OCI-LY3 (cell line): Measurements from ENCODE around the gene FLNA.

Experiments
- H2AFZ ChIP-seq: fragments of 200-600, 300-600 bp; shearing (Covaris generic); 2 replicates; pipeline ENCODE4 v1.6.0; 2014; ENCODE audit warnings: antibody characterized with exemption, low read depth, low read length
- H3K27ac ChIP-seq: fragments of 200-600, 300-600 bp; sonication (generic); 2 replicates; pipeline ENCODE4 v1.5.1; 2014; ENCODE audit warnings: mild to moderate bottlenecking, low read length, moderate library complexity, mixed read lengths
- H3K27me3 ChIP-seq: fragments of 200-600, 300-600 bp; sonication (generic); 2 replicates; pipeline ENCODE4 v1.6.1; 2014; ENCODE audit warnings: low read depth, low read length, mixed read lengths
- H3K36me3 ChIP-seq: fragments of 200-600, 300-600 bp; sonication (generic); replicated peaks from 2 replicates; pipeline ENCODE3; 2014; ENCODE audit warnings: low read depth, low read length, mixed read lengths
- H3K4me1 ChIP-seq: fragments of 300-600, 200-600 bp; sonication (generic); 2 replicates; pipeline ENCODE4 v1.6.1; 2014; ENCODE audit warnings: low read length, mixed read lengths
- H3K4me2 ChIP-seq: fragments of 200-600, 300-600 bp; sonication (generic); 2 replicates; pipeline ENCODE4 v1.6.1; 2014; ENCODE audit warnings: low read length, mixed read lengths
- H3K4me3 ChIP-seq: fragments of 300-600, 200-600 bp; sonication (generic); 2 replicates; pipeline ENCODE4 v1.5.1; 2014; ENCODE audit warnings: antibody characterized with exemption, mild to moderate bottlenecking, low read length, moderate library complexity
- H3K79me2 ChIP-seq: fragments of 300-600, 200-600 bp; shearing (Covaris generic); 2 replicates; pipeline ENCODE4 v1.6.1; 2014; ENCODE audit warnings: mild to moderate bottlenecking, low read length, mixed read lengths
- H3K9ac ChIP-seq: fragments of 300-600, 200-600 bp; shearing (Covaris generic); 2 replicates; pipeline ENCODE4 v1.6.0; 2014; ENCODE audit warnings: mild to moderate bottlenecking, low read length, moderate library complexity
- H3K9me3 ChIP-seq: fragments of 200-600, 300-600 bp; shearing (Covaris generic); 2 replicates; pipeline ENCODE4 v1.6.1; 2014; ENCODE audit warnings: low read length, mixed read lengths; ENCODE audit not compliant: insufficient read depth
- H4K20me1 ChIP-seq: fragments of 200-600, 300-600 bp; sonication (generic); 2 replicates; pipeline ENCODE4 v1.6.1; 2016; ENCODE audit warnings: low read length, mixed read lengths; ENCODE audit not compliant: insufficient read depth
- CTCF ChIP-seq: fragments of 200-600, 300-600 bp; sonication (generic); IDR thresholded peaks from 2 replicates; pipeline ENCODE4 v1.5.1; 2014; ENCODE audit warnings: antibody characterized with exemption, low read length, low read depth
- EZH2phosphoT487 ChIP-seq: fragments of 200-600 bp; shearing (Covaris generic); IDR thresholded peaks from 2 replicates; pipeline ENCODE4 v1.6.1; 2018; ENCODE audit warnings: antibody characterized with exemption, mixed run types, low read depth

FLNA gene

DNA sequence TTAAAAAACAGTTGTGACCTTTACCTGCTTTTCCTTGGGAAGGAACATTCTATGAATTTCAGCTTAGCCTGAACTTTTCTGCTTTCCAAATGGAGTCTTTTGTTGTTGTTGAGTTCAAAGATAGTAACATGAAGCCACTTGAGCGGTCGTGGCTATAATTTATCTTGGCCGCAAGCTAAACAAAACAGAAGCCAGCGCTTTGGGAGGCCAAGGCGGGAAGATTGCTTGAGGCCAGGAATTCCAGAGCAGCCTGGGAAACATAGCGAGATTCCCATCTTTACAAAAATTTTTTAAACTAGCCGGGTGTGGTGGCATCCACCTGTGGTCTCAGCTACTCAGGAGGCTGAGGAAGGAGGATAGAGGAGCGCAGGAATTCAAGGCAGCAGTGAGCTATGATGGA, 48.9 kb downstream of the FLNA start:
- H3K4me3 ChIP-seq, result no peak overlapping the region
- H3K36me3 ChIP-seq, result no peaks in the 10 kb centered on the region
- no peaks in the 10 kb centered on the region for H3K79me2 ChIP-seq
- no peak overlapping the region for H3K27ac ChIP-seq
- peaks cover 14% of the 10 kb centered on the region for H3K4me1 ChIP-seq
- H3K4me2 ChIP-seq, result no peak overlapping the region
- H2AFZ ChIP-seq, result no peak overlapping the region
- no peaks in the 10 kb centered on the region for H4K20me1 ChIP-seq
- no peaks in the 10 kb centered on the region for H3K9me3 ChIP-seq
- peaks cover 35% of the 10 kb centered on the region for H3K27me3 ChIP-seq
- no peak overlapping the region for H3K9ac ChIP-seq
- no peak for TF ChIP-seq CTCF
- no peak for TF ChIP-seq EZH2phosphoT487

DNA sequence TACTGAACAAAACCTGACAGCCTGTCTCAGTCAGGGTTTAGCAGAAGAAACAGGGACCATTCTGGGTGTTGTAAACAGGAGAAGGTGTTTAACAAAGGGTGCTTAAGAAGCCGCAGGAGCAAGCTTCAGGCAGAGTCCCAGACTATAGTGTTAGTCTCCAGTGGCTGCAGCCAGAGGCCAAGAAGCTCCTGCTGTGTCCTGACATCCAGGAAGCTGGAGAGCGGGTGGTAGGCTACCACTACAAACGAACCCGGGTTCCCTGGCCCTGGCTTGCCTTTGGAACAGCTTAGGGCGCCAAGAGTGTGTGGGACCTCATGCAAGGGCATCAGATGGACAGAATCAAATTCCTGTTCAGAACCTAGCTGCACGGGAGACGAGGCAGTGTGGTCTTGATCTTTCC, 50.9 kb downstream of the FLNA start:
- Histone ChIP-seq H3K4me3 (no peak overlapping the region), H3K9ac (no peak overlapping the region), H2AFZ (no peak overlapping the region), H3K4me2 (no peak overlapping the region), H3K4me1 (peaks cover 14% of the 10 kb centered on the region), H3K9me3 (no peaks in the 10 kb centered on the region), H3K27ac (no peak overlapping the region), H3K79me2 (no peaks in the 10 kb centered on the region), H4K20me1 (no peaks in the 10 kb centered on the region), H3K36me3 (no peaks in the 10 kb centered on the region), H3K27me3 (peaks cover 45% of the 10 kb centered on the region)
- TF ChIP-seq CTCF, result no peak
- TF ChIP-seq EZH2phosphoT487, result no peak

DNA sequence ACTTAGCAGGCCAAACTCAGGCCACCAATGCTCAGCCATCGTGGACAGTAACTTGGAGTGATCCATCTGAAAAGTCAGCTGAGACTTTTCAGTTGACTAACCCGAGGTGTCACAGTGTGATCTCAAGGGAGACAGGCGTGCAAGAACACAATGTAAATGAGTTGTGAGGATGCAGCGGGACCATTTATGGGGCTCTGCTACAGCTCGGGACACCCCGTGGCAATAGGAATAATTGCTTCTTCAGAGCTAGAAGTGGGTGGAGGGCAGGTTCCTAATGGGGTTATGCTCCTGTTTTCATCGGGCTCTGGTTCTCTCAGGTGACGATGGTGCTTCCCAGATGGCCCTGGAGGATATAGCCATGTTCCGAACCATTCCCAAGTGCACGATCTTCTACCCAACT, 51.5 kb downstream of the FLNA start:
- H3K79me2 ChIP-seq, result no peaks in the 10 kb centered on the region
- no peaks in the 10 kb centered on the region for H3K9me3 ChIP-seq
- H2AFZ ChIP-seq, result no peak overlapping the region
- no peak overlapping the region for H3K4me2 ChIP-seq
- TF ChIP-seq CTCF (no peak), EZH2phosphoT487 (no peak)
- H3K27ac ChIP-seq, result no peak overlapping the region
- H3K4me3 ChIP-seq, result no peak overlapping the region
- H4K20me1 ChIP-seq, result no peaks in the 10 kb centered on the region
- H3K4me1 ChIP-seq, result peaks cover 14% of the 10 kb centered on the region
- H3K27me3 ChIP-seq, result peaks cover 45% of the 10 kb centered on the region
- no peaks in the 10 kb centered on the region for H3K36me3 ChIP-seq
- H3K9ac ChIP-seq, result no peak overlapping the region

GRCh38 chrX:154321594-154321993, 52.8 kb downstream of the FLNA start:
- Histone ChIP-seq H3K27me3 (peaks cover 43% of the 10 kb centered on the region), H3K4me3 (peak overlapping the region; percentile 50), H3K4me2 (peak overlapping the region; percentile 72), H3K4me1 (peaks cover 14% of the 10 kb centered on the region), H3K27ac (no peak overlapping the region), H3K79me2 (no peaks in the 10 kb centered on the region), H3K36me3 (no peaks in the 10 kb centered on the region), H3K9me3 (no peaks in the 10 kb centered on the region), H4K20me1 (no peaks in the 10 kb centered on the region), H2AFZ (no peak overlapping the region), H3K9ac (no peak overlapping the region)
- no peak for TF ChIP-seq EZH2phosphoT487
- TF ChIP-seq CTCF, result peak; percentile 50
